ENCODE measurements around the gene IFT122.
"Not testable (repeated sequence)": the region's sequence is repeated elsewhere in the genome, so short reads cannot be mapped to it uniquely, and the experiment has no call there.

Gene IFT122

DNA sequence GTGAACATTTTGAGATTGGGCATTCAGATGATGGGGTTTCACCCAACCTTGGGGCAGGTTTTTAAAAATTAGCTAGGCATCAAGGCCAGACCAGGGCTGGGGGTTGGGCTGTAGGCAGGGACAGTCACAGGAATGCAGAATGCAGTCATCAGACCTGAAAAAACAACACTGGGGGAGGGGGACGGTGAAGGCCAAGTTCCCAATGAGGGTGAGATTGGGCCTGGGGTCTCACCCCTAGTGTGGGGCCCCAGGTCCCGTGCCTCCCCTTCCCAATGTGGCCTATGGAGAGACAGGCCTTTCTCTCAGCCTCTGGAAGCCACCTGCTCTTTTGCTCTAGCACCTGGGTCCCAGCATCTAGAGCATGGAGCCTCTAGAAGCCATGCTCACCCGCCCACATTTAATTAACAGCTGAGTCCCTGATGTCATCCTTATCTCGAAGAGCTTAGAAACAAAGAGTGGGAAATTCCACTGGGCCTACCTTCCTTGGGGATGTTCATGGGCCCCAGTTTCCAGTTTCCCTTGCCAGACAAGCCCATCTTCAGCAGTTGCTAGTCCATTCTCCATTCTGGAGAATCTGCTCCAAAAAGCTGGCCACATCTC lies 94.5 kb downstream of the IFT122 start:
- DNase-seq (ENCODE audit: low read depth in 2 of 3, low spot score in 2 of 3), result no peak

DNA sequence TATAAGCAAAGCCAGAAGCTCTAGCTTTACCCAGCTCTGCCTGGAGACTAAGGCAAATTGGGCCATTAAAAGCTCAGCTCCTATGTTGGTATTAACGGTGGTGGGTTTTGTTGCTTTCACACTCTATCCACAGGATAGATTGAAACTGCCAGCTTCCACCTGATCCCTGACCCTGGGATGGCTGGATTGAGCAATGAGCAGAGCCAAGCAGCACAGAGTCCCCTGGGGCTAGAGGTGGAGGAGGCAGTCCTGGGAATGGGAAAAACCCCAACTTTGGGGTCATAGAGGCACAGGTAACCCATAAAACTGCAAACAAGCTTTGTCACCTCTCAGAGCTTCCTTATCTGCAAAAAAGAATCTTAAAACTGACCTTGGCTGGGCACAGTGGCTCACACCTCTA lies 95.1 kb downstream of the IFT122 start:
- no peak for DNase-seq (ENCODE audit: low read depth in 2 of 3, low spot score in 2 of 3)

- DNase-seq (ENCODE audit: low read depth in 2 of 3, low spot score in 2 of 3), result no peak
Measured at GRCh38 chr3:129536374-129536667, 96.3 kb downstream of the IFT122 start.

DNA sequence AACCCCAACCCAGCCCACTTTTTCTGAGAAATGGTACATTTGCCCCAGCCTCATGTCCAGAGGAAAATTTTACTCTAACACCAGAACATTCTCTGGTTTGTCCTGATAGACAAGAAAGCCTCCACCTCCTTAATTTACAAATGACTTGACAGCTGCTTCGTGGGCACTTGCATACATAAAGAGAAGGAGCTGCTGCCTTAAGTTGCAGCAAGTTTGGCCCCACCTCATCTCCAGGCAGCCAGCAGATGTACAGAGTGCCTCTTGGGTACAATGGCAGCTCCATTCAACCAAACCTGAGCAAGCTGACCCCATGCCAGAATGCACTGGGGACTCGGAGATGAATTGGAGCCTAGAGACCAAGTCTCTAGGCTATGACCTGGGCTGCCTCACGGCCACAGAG lies 96.8 kb downstream of the IFT122 start:
- DNase-seq (ENCODE audit: low read depth in 2 of 3, low spot score in 2 of 3), result no peak

DNA sequence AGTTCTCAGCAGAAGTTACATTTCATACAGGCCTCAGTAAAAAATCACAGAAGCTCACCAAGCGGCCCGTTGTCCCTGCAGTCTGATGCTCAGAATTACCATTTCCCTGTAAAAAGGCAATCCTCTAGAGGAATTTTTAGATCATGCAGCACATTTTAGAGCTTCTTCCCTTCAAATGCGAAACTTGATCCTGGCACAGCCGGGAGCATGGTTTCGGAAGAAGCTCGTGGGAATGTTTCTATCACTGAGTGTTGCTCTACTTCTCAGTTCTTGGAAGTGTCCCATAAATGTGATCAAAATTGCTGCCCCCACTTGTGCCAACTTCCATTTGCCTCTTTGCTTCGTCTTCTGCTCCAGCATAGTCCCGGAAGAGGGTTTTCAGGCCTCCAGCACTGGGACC lies 99.2 kb downstream of the IFT122 start:
- no peak for DNase-seq (ENCODE audit: low read depth in 2 of 3, low spot score in 2 of 3)

- no peak for DNase-seq (ENCODE audit: low read depth in 2 of 3, low spot score in 2 of 3)
Measured at GRCh38 chr3:129540776-129541516, 100.9 kb downstream of the IFT122 start.

DNA sequence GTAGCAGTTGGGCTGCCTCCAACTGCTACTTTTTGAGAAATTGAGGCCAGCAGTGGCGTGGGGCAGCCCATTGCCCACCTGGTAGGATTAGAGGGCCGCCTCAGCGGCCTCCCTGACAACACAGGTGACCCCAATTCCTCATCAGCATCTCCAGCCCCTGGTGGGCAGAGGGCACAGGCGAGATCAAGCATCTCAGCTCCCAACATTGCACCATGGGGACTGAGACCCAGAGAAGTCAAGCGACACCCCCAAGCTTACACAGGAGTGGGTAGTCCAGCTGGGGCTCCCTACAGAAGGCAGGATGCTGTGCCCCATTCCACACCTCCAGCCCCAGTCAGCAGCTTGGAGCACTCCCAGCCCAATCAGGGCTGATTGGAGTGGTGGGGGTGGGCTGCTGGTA lies 102.7 kb downstream of the IFT122 start:
- DNase-seq (ENCODE audit: low read depth in 2 of 3, low spot score in 2 of 3), result no peak

- DNase-seq (ENCODE audit: low read depth in 2 of 3, low spot score in 2 of 3), result no peak
Measured at GRCh38 chr3:129543156-129543790, 103.2 kb downstream of the IFT122 start, which contains the start of gene H1-8. H1-8 (plus strand) TSS chr3:129543175; CDS start chr3:129543219, 44 bp downstream.

GRCh38 chr3:129543999-129544398 lies 104.0 kb downstream of the IFT122 start:
- DNase-seq (ENCODE audit: low read depth in 2 of 3, low spot score in 2 of 3), result no peak

GRCh38 chr3:129545951-129546350 lies 105.9 kb downstream of the IFT122 start:
- DNase-seq (ENCODE audit: low read depth in 2 of 3, low spot score in 2 of 3), result not testable (repeated sequence)

GRCh38 chr3:129547241-129547640 lies 107.2 kb downstream of the IFT122 start:
- no peak for DNase-seq (ENCODE audit: low read depth in 2 of 3, low spot score in 2 of 3)

DNA sequence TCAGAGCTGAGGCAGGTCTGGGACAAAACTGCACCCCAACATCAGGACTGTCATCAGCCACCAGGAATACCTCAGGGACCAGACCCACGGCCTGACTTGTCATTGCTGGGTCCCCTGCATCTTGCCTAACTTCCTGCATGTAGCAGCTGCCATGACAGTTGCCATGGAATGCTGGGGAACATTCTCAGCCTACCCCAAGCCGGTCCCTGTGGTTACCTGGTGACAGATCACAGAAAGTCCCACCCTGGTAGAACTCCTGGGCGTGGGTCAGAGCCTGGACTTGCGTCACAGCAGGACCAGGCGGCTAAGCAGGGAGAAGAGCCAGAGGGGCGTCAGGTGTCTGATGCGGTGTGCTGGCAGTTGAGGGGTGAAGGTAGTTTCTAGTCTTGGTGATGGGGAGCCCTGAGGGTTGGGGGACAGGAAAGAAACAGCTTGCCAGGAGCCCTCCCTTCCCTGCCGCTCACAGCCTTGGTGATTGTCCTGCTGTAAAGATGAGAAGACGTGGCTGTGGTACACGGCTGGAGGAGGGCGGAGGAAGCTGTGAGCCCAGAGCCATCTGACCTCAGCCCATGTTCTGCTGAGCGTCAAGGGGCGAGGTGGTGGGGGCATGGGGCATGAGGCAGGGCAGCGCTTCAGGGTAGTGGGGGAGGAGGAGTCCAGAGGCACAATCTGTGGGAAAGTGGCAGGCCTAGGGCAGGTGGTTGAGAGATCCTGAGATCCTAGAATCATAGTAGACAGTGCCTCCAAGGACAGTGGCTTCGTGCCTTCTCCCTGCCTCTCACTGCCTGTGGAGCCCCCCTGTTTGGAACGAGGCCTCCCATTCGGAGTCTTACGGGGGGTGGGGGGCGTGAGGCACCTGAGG lies 108.3 kb downstream of the IFT122 start:
- DNase-seq (ENCODE audit: low read depth in 2 of 3, low spot score in 2 of 3), result no peak

DNA sequence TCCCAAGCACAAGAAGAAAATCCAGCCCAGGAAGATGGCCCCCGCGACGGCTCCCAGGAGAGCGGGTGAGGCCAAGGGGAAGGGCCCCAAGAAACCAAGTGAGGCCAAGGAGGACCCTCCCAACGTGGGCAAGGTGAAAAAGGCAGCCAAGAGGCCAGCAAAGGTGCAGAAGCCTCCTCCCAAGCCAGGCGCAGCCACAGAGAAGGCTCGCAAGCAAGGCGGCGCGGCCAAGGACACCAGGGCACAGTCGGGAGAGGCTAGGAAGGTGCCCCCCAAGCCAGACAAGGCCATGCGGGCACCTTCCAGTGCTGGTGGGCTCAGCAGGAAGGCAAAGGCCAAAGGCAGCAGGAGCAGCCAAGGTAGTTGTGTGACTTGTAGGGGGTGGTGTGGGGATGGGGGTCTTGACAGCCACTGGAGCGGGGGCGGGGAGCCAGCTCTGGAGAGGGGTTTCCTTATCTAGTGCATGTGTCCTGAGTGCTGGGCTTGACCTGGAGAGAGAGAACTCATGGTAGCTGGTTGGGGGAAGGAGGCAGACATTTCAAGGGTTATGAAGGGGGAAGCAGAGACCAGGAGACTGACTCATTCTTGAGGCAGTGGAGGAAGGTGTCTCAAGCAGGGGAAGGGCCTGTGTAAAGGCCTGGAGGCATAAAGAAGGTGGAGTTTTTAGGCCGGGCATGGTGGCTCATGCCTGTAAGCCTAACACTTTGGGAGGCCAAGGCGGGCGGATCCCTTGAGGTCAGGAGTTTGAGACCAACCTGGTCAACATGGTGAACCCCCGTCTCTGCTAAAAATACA lies 109.2 kb downstream of the IFT122 start:
- no peak for DNase-seq (ENCODE audit: low read depth in 2 of 3, low spot score in 2 of 3)

DNA sequence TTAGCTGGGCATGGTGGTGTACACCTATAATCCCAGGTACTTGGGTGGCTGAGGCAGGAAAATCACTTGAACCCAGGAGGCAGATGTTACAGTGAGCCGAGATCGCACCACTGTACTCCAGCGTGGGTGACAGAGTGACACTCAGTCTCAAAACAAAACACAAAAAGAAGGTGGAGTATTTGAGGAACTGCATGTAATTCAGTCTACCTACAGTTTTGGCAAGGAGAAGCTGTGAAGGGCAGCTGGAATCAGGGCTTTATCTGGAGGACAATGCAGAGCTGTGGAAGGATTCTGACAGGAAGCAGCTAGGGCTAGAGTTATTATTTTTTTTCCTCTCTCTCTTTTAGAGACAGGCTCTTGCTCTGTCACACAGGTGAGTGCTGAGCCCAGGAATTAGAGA lies 109.8 kb downstream of the IFT122 start:
- no peak for DNase-seq (ENCODE audit: low read depth in 2 of 3, low spot score in 2 of 3)

DNA sequence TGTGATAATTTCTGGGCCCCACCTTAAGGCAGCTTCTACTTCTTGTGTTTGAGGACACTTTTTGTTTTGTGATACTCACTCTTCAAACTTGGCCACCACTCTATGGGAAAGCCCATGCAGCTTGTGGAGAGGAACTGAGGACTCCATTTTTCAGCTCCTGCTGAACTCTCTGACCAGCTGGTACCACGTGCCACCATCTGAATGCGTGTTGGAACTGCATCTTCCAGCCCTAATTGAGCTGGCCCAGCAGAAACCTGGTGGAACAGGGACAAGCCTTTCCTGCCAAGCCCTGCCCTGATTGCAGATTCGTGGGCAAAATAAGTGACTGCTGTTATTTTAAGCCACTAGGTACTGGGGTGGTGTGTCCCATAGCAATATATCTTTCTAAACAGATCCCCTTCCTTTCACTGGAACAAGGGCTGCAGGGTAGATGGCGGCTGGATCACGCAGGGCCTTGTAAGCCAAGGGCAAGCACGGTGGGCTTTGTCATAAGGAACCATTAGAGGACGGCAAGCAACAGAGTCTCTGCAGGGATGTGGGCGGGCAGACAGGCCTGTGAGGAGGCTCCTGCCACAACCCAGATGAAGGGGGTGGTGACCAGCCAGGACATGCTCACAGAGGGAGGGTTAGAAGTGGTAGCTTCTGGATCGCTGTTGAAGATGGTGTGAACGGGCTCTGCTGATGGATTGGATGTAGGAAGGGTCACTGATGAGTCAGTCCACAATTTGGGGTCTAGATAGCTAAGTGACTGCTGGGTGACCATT lies 112.4 kb downstream of the IFT122 start:
- no peak for DNase-seq (ENCODE audit: low read depth in 2 of 3, low spot score in 2 of 3)

DNA sequence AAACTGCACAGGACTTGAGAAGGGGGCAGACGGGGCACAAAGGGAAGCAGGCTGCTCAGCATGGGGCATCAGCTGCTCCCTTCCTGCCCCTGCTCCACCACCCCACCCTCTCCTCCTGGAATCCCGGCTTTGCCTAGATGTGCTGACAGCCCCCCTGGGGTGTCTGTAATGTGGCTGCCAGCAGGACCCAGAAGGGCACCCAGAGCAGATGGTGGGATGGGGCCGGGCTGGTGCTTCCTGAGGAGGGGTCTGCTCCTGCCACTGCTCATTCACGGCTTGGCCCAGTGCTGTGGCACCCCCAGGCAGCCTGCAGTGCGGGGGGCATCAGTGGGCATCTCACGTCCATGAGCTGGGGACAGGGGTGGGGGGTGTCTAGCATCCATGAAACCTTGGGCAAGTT lies 113.1 kb downstream of the IFT122 start:
- no peak for DNase-seq (ENCODE audit: low read depth in 2 of 3, low spot score in 2 of 3)

DNA sequence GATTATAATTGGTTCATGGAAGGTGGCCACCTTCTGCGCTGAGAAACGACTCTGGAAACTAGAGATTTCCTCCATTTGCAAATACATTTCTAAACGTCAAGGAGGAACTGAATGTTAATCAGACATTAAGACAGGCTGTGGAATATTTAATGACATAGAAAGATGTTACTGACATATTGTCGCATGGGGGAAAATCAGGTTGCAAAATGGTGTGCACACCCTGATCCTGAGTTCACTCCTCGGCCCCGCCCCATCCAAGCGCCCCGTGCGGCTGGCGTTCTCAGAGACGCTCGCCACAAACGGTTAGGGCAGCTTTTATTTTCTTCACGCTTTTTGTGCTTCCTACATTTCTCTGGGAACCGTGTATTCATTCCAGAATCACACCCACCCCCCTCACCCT lies 113.7 kb downstream of the IFT122 start:
- no peak for DNase-seq (ENCODE audit: low read depth in 2 of 3, low spot score in 2 of 3)

- DNase-seq (ENCODE audit: low read depth in 2 of 3, low spot score in 2 of 3), result no peak
Measured at GRCh38 chr3:129554356-129555152, 114.5 kb downstream of the IFT122 start.

- DNase-seq (ENCODE audit: low read depth in 2 of 3, low spot score in 2 of 3), result no peak
Measured at GRCh38 chr3:129555153-129555550, 115.1 kb downstream of the IFT122 start.
